VCaP (cell line): ENCODE results near the gene SARDH.

Experiments used
- H3K27ac ChIP-seq: fragments of 450-650 bp; 2 replicates; pipeline ENCODE4 v1.5.1; 2017
- CTCF ChIP-seq: fragments of 450-650 bp; conservative IDR thresholded peaks from 2 replicates; pipeline ENCODE4 v1.5.1; 2017; ENCODE audit warnings: mild to moderate bottlenecking, moderate library complexity

Gene SARDH

GRCh38 chr9:133732639-133733408 lies 5.3 kb downstream of the SARDH start:
- no peak overlapping the region for H3K27ac ChIP-seq
- TF ChIP-seq CTCF, result no peak

- no peak overlapping the region for H3K27ac ChIP-seq
- no peak for TF ChIP-seq CTCF
Measured at GRCh38 chr9:133731876-133732638, 6.1 kb downstream of the SARDH start.

DNA sequence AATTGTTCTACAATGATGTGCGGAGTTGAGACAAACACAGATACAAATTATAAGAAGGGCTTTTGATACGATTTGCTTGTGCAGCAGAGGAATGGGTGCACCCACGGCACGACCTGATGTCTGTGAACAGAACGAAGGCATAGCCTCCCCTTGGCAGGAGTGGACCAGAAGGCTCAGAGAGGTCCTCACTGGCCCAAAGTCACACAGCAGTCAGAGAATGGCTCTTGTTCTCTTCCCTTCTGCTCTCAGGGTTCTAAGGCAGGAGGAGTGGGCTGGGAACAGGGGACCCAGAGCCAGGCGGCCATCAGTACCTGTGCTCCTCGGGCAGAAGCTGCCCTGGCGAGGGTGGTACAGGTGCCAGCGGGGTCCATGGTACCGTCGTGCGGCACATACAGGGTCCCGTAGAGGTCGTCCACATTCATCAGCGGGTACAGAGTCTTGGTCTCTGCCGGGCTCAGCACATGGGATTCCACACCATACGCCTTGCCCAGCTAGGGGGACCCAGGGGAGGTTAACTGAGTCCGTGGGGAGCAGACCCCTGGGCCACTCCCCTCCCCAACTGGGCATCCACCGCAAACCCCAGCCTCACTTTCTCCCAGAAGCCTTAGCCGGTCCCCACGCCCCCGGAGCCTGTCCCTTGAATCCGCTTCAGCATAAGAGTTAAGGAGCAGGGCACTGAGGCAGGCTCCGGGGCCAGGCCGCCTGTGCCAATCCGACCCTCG lies 7.0 kb downstream of the SARDH start:
- H3K27ac ChIP-seq, result no peak overlapping the region
- TF ChIP-seq CTCF, result no peak

GRCh38 chr9:133729617-133730281 lies 8.4 kb downstream of the SARDH start:
- H3K27ac ChIP-seq, result no peak overlapping the region
- TF ChIP-seq CTCF, result peak; percentile 61

- no peak for TF ChIP-seq CTCF
- no peak overlapping the region for H3K27ac ChIP-seq
Measured at GRCh38 chr9:133728856-133729616, 9.1 kb downstream of the SARDH start.

- no peak overlapping the region for H3K27ac ChIP-seq
- TF ChIP-seq CTCF, result no peak
Measured at GRCh38 chr9:133727876-133728441, 10.2 kb downstream of the SARDH start.
